GM12878 (cell line): Measurements from ENCODE around the gene STK39. TPM values are rescaled to one million over a fixed set of nuclear protein-coding genes. Genes with fewer than 3 reads are reported as not detected.

Experiments
- ATAC-seq: fragments of 200-7000 bp; cut with Tn5 transposase; 3 replicates; pipeline ENCODE4 v1.9.1; 2020; ENCODE audit warnings: mild to moderate bottlenecking, moderate library complexity
- BruUV-seq: library from RNA; stranded (reverse); fragments of 400-500 nt; replicated peaks from 2 replicates; lab custom pipeline; 2021; lab: Mats Ljungman, UMichigan
- CTCF ChIA-PET: fragments of 300-600 bp; sonication (Branson Sonifier 250); formaldehyde crosslinking; extraction: SDS; loops from one replicate; lab custom pipeline; 2021; ENCODE audit warnings: inconsistent platforms; lab: Yijun Ruan, JAX
- POLR2A ChIA-PET: fragments of 350-600 bp; formaldehyde crosslinking; extraction: SDS; loops from one replicate; lab custom pipeline; 2021; ENCODE audit warnings: inconsistent platforms; lab: Charles Lee
- RAD21 ChIA-PET: fragments of 300-600 bp; sonication (Branson Sonifier 250); formaldehyde crosslinking; loops from one replicate; lab custom pipeline; 2023; ENCODE audit warnings: antibody characterized with exemption; ENCODE audit not compliant: unreplicated experiment; lab: Charles Lee
- SMC1A ChIA-PET: fragments of 300-600 bp; sonication (Branson Sonifier 250); formaldehyde crosslinking; loops from one replicate; lab custom pipeline; 2023; ENCODE audit not compliant: unreplicated experiment, uncharacterized antibody; lab: Charles Lee
- DNase-seq: peaks from one replicate; pipeline ENCODE4 v3.0.0-alpha.2; 2011; ENCODE audit warnings: low read depth, low spot score
- FAIRE-seq: peaks from 3 replicates; lab custom pipeline; 2011; peaks lifted over from hg19 to GRCh38; lab: Jason Lieb, UNC
- H2AFZ ChIP-seq: 2 replicates; pipeline ENCODE4 v1.6.0; 2011; ENCODE audit warnings: low read depth, low read length, control low read depth; ENCODE audit not compliant: control insufficient read depth
- H3K27ac ChIP-seq: 2 replicates; pipeline ENCODE4 v1.5.1; 2011; ENCODE audit warnings: control low read depth; ENCODE audit not compliant: control insufficient read depth, insufficient read depth
- H3K27me3 ChIP-seq, 2 experiments: replicated peaks in 1 of 2; 2 replicates each; pipeline versions ENCODE4 v1.6.0 to v1.6.1; 2011; ENCODE audit warnings: low read length in 1 of 2; ENCODE audit not compliant: control insufficient read depth in 2 of 2, insufficient read depth in 2 of 2
- H3K36me3 ChIP-seq, 2 experiments: 2 replicates each; pipeline ENCODE4 v1.5.1; 2011; ENCODE audit warnings: low read length in 1 of 2; ENCODE audit not compliant: control insufficient read depth in 2 of 2, insufficient read depth in 2 of 2
- H3K4me1 ChIP-seq: 2 replicates; pipeline ENCODE4 v1.6.1; 2011; ENCODE audit warnings: mild to moderate bottlenecking, low read length, moderate library complexity, mixed read lengths; ENCODE audit not compliant: control insufficient read depth, insufficient read depth
- H3K4me2 ChIP-seq: 2 replicates; pipeline ENCODE4 v1.6.0; 2011; ENCODE audit warnings: control low read depth; ENCODE audit not compliant: control insufficient read depth, insufficient read depth
- H3K4me3 ChIP-seq: fragments of 200-600 bp; sonication (generic); 2 replicates; pipeline ENCODE4 v1.5.1; 2016
- H3K79me2 ChIP-seq: 2 replicates; pipeline ENCODE4 v1.6.0; 2011; ENCODE audit warnings: low read length; ENCODE audit not compliant: control insufficient read depth, insufficient read depth
- H3K9ac ChIP-seq: 2 replicates; pipeline ENCODE4 v1.8.0; 2011; ENCODE audit warnings: low read length, control low read depth, mixed read lengths; ENCODE audit not compliant: control insufficient read depth, insufficient read depth
- H3K9me3 ChIP-seq: replicated peaks from 3 replicates; pipeline ENCODE4 v1.5.1; 2011; ENCODE audit warnings: mild to moderate bottlenecking, low read length; ENCODE audit not compliant: control insufficient read depth, insufficient read depth
- H4K20me1 ChIP-seq: 2 replicates; pipeline ENCODE4 v1.6.0; 2011; ENCODE audit not compliant: control insufficient read depth, insufficient read depth
- ATF2 ChIP-seq: IDR thresholded peaks from 2 replicates; pipeline ENCODE4 v1.6.1; 2012; ENCODE audit warnings: low read length, inconsistent platforms
- E2F4 ChIP-seq: IDR thresholded peaks from 2 replicates; pipeline ENCODE4 v1.6.1; 2012; ENCODE audit warnings: low read depth, low read length, improper control_type of control experiment
- EP300 ChIP-seq, 2 experiments: fragments of 150-350 bp in 1 of 2; IDR thresholded peaks; 2 replicates each; pipeline ENCODE4 v1.6.1; 2011 to 2012; ENCODE audit warnings: low read depth in 2 of 2, low read length in 2 of 2, borderline replicate concordance in 1 of 2, improper control_type of control experiment in 1 of 2, inconsistent platforms in 1 of 2; ENCODE audit not compliant: control insufficient read depth in 1 of 2
- HDAC6 ChIP-seq: fragments of 200-600 bp; sonication (generic); IDR thresholded peaks from one replicate; pipeline ENCODE4 v1.8.0; 2017; ENCODE audit warnings: antibody characterized with exemption; ENCODE audit not compliant: unreplicated experiment
- MXI1 ChIP-seq: fragments of 150-350 bp; IDR thresholded peaks from 2 replicates; pipeline ENCODE4 v1.6.1; 2011; ENCODE audit warnings: low read depth, mild to moderate bottlenecking, inconsistent platforms, low read length, improper control_type of control experiment
- NKRF ChIP-seq: fragments of 450-650 bp; conservative IDR thresholded peaks from 2 replicates; pipeline ENCODE4 v1.6.1; 2017; ENCODE audit warnings: mild to moderate bottlenecking, moderate library complexity
- PBX3 ChIP-seq: IDR thresholded peaks from 2 replicates; pipeline ENCODE4 v1.6.1; 2011; ENCODE audit warnings: mild to moderate bottlenecking, low read depth, low read length, moderate library complexity; ENCODE audit not compliant: insufficient replicate concordance
- SIX5 ChIP-seq: IDR thresholded peaks from 2 replicates; pipeline ENCODE4 v1.6.1; 2011; ENCODE audit warnings: mild to moderate bottlenecking, low read depth, low read length, moderate library complexity; ENCODE audit not compliant: severe bottlenecking
- SMC3 ChIP-seq: IDR thresholded peaks from 2 replicates; pipeline ENCODE4 v1.6.1; 2011; ENCODE audit warnings: low read length, improper control_type of control experiment, borderline replicate concordance
- SREBF2 ChIP-seq: IDR thresholded peaks from 2 replicates; pipeline ENCODE4 v1.6.1; 2012; ENCODE audit warnings: mild to moderate bottlenecking, low read length
- USF2 ChIP-seq: IDR thresholded peaks from 2 replicates; pipeline ENCODE4 v1.6.1; 2011; ENCODE audit warnings: low read depth, low read length, improper control_type of control experiment, borderline replicate concordance
- ZBED1 ChIP-seq: IDR thresholded peaks from 2 replicates; pipeline ENCODE4 v1.6.1; 2016; ENCODE audit warnings: borderline replicate concordance
- ZNF384 ChIP-seq: IDR thresholded peaks from 2 replicates; pipeline ENCODE4 v1.6.1; 2012; ENCODE audit warnings: low read depth, mild to moderate bottlenecking, low read length, improper control_type of control experiment, borderline replicate concordance
- WGBS: methylation state at CpG from one replicate; pipeline ENCODE4 v1.1.6; 2016; ENCODE audit warnings: low lambda C conversion rate; ENCODE audit not compliant: insufficient replicate concordance, insufficient coverage; ENCODE audit errors: missing lambda C conversion rate; 5-methylcytosine and 5-hydroxymethylcytosine counted together
- in situ Hi-C: fragments of 300-500 bp; cut with MboI; formaldehyde crosslinking; loops from 9 replicates; pipeline ENCODE4 v1.14.3; 2018; ENCODE audit warnings: mixed read lengths
- intact Hi-C: fragments of 100-400 bp; cut with micrococcal nuclease; formaldehyde crosslinking; loops from one replicate; pipeline ENCODE4 v1.14.2; 2022; ENCODE audit not compliant: unreplicated experiment
- polyA plus RNA-seq, 11 experiments: library from polyadenylated mRNA; depleted of rRNA in 4 of 11; unstranded in 6 of 11; stranded (reverse) in 5 of 11; fragments of >200 nt; fragmentation: Nextera tagmentation in 4 of 11; fragmentation: Illumina TruSeq in 1 of 11; extraction: Ambion mirVana in 4 of 11; extraction: Trizol in 1 of 11; gene quantifications; 1 replicate in 1 of 11; 2 replicates in 10 of 11; pipeline versions ENCODE4 v1.2.1 to v1.2.3, GENCODE V29; 2011 to 2016; ENCODE audit warnings: inconsistent platforms in 2 of 11, missing spikeins in 2 of 11, low read depth in 1 of 11
- total RNA-seq, 4 experiments: library from RNA; depleted of rRNA in 3 of 4; stranded (reverse); fragments of >200 nt in 3 of 4; fragmentation: Illumina TruSeq in 1 of 4; extraction: Trizol in 1 of 4; gene quantifications; 2 replicates each; pipeline versions ENCODE4 v1.2.1 to v1.2.3, GENCODE V29; 2013 to 2021

Gene STK39
- total and polyA plus RNA-seq, 10 of the 15 experiments (the other 5 are each of a cell fraction or from before 2014, with no cell fraction given), result 0.03 to 0.21 (median 0.07) TPM; not detected in 5

GRCh38 chr2:167925758-167926157 lies 321.6 kb downstream of the STK39 start (continued):
- no peak for TF ChIP-seq E2F4

- BruUV-seq, result no TSS peak
- CTCF ChIA-PET, result interaction anchor here (0.6 kb wide), 1 partner anchor 10 kb away, joined by 3 read pairs; no protein-coding TSS in a partner anchor
- Histone ChIP-seq H3K4me1 (no peaks in the 10 kb centered on the region), H3K36me3 (no peaks in the 10 kb centered on the region), H3K27ac (no peak overlapping the region), H3K9me3 (no peaks in the 10 kb centered on the region), H3K9ac (no peak overlapping the region), H3K4me3 (no peak overlapping the region), H3K27me3 (no peaks in the 10 kb centered on the region), H3K4me2 (no peak overlapping the region), H4K20me1 (no peaks in the 10 kb centered on the region), H3K79me2 (no peaks in the 10 kb centered on the region), H2AFZ (no peak overlapping the region)
- DNase-seq, result no peak
- WGBS, result 40% methylated on average over 4 of the region's 4 CpGs
- FAIRE-seq, result no peak
- ATAC-seq, result no peak
- in situ Hi-C loops, result no loop called here
- intact Hi-C loops, result no loop called here
- RAD21 ChIA-PET, result no interaction called here
- SMC1A ChIA-PET, result no interaction called here
- POLR2A ChIA-PET, result no interaction called here
- TF ChIP-seq HDAC6 (no peak), ZBED1 (no peak), MXI1 (no peak), SIX5 (no peak), ATF2 (no peak), PBX3 (no peak), SMC3 (no peak), USF2 (no peak), ZNF384 (no peak), EP300 (IDR thresholded peaks at IDR 0.05; ENCODE audit: borderline replicate concordance in 1 of 2, control insufficient read depth in 1 of 2, low read depth in 2 of 2, low read length in 2 of 2) (no peak), SREBF2 (no peak), NKRF (no peak)
Measured at GRCh38 chr2:167924556-167924955, 322.8 kb downstream of the STK39 start.
